IMR-90 (cell line): Measurements from ENCODE around the gene GRM4. TPM values are rescaled to one million over a fixed set of nuclear protein-coding genes. Genes with fewer than 3 reads are reported as not detected.

ENCODE experiments used
- ATAC-seq: fragments of 200-7000 bp; cut with Tn5 transposase; 2 replicates; pipeline ENCODE4 v1.9.1; 2020; ENCODE audit warnings: low read depth, mild to moderate bottlenecking, moderate library complexity
- BruUV-seq: library from RNA; stranded (reverse); fragments of 400-500 nt; replicated peaks from 2 replicates; lab custom pipeline; 2021; lab: Mats Ljungman, UMichigan
- CTCF ChIA-PET: fragments of 300-600 bp; formaldehyde crosslinking; extraction: SDS; loops from one replicate; lab custom pipeline; 2021; ENCODE audit warnings: antibody characterized with exemption; lab: Yijun Ruan, JAX
- POLR2A ChIA-PET: fragments of 300-600 bp; sonication (Branson Sonifier 250); formaldehyde crosslinking; loops from one replicate; lab custom pipeline; 2022; ENCODE audit warnings: antibody characterized with exemption; ENCODE audit not compliant: unreplicated experiment; lab: Charles Lee
- DNase-seq: peaks from one replicate; pipeline ENCODE4 v3.0.0; 2013
- H2AFZ ChIP-seq: replicated peaks from 2 replicates; pipeline ENCODE3; 2013; ENCODE audit warnings: low read length, mild to moderate bottlenecking; ENCODE audit not compliant: poor library complexity
- H2AK5ac ChIP-seq: 2 replicates; pipeline ENCODE4 v1.6.1; 2013; ENCODE audit warnings: low read depth, low read length, inconsistent platforms
- H2AK9ac ChIP-seq: replicated peaks from 2 replicates; pipeline ENCODE3; 2013; ENCODE audit warnings: mild to moderate bottlenecking, low read depth, low read length, moderate library complexity; ENCODE audit not compliant: poor library complexity
- H2BK120ac ChIP-seq: 2 replicates; pipeline ENCODE4 v1.6.1; 2013; ENCODE audit warnings: low read depth, low read length, inconsistent platforms
- H2BK15ac ChIP-seq: 3 replicates; pipeline ENCODE4 v1.6.1; 2013; ENCODE audit warnings: low read depth, low read length, inconsistent platforms
- H2BK20ac ChIP-seq: 2 replicates; pipeline ENCODE4 v1.6.1; 2013; ENCODE audit warnings: low read depth, mild to moderate bottlenecking, inconsistent platforms, low read length, moderate library complexity
- H2BK5ac ChIP-seq: 2 replicates; pipeline ENCODE4 v1.6.1; 2013; ENCODE audit warnings: mild to moderate bottlenecking, low read depth, low read length, inconsistent platforms; ENCODE audit not compliant: poor library complexity, severe bottlenecking
- H3K14ac ChIP-seq: replicated peaks from 2 replicates; pipeline ENCODE4 v1.6.1; 2013; ENCODE audit warnings: low read depth, low read length, inconsistent platforms
- H3K18ac ChIP-seq: 2 replicates; pipeline ENCODE4 v1.6.1; 2013; ENCODE audit warnings: low read depth, low read length, control low read depth
- H3K23ac ChIP-seq: 2 replicates; pipeline ENCODE4 v1.6.1; 2013; ENCODE audit warnings: low read depth, low read length, inconsistent platforms
- H3K27ac ChIP-seq: 2 replicates; pipeline ENCODE4 v1.5.1; 2013; ENCODE audit warnings: mild to moderate bottlenecking, control low read depth, low read length; ENCODE audit not compliant: insufficient read depth
- H3K27me3 ChIP-seq: 2 replicates; pipeline ENCODE4 v1.6.1; 2013; ENCODE audit warnings: low read length; ENCODE audit not compliant: control insufficient read depth, insufficient read depth
- H3K36me3 ChIP-seq: 2 replicates; pipeline ENCODE4 v1.6.1; 2013; ENCODE audit warnings: low read length, mixed read lengths; ENCODE audit not compliant: control insufficient read depth, insufficient read depth
- H3K4ac ChIP-seq: 2 replicates; pipeline ENCODE4 v1.6.1; 2013; ENCODE audit warnings: low read depth, low read length, inconsistent platforms
- H3K4me1 ChIP-seq: 2 replicates; pipeline ENCODE4 v1.6.1; 2013; ENCODE audit warnings: low read length, mixed read lengths; ENCODE audit not compliant: control insufficient read depth, insufficient read depth
- H3K4me2 ChIP-seq: 2 replicates; pipeline ENCODE4 v1.6.1; 2013; ENCODE audit warnings: low read depth, mild to moderate bottlenecking, control low read depth, low read length, moderate library complexity
- H3K4me3 ChIP-seq: 2 replicates; pipeline ENCODE4 v1.5.1; 2013; ENCODE audit warnings: low read depth, mild to moderate bottlenecking, control low read depth, low read length, moderate library complexity; ENCODE audit not compliant: insufficient read depth
- H3K56ac ChIP-seq: 2 replicates; pipeline ENCODE4 v1.6.1; 2013; ENCODE audit warnings: low read length, inconsistent platforms; ENCODE audit not compliant: insufficient read depth; ENCODE audit errors: extremely low read depth
- H3K79me1 ChIP-seq, 2 experiments: 2 replicates each; pipeline ENCODE4 v1.6.1; 2013; ENCODE audit warnings: low read length in 2 of 2, inconsistent platforms in 1 of 2, low read depth in 1 of 2
- H3K9ac ChIP-seq: 2 replicates; pipeline ENCODE4 v1.6.1; 2013; ENCODE audit warnings: low read depth, low read length, control low read depth
- H3K9me1 ChIP-seq: 2 replicates; pipeline ENCODE4 v1.6.1; 2013; ENCODE audit warnings: low read length, inconsistent platforms; ENCODE audit not compliant: insufficient read depth
- H3K9me3 ChIP-seq: 2 replicates; pipeline ENCODE4 v1.6.1; 2013; ENCODE audit warnings: low read length; ENCODE audit not compliant: control insufficient read depth, insufficient read depth
- H4K20me1 ChIP-seq: 2 replicates; pipeline ENCODE4 v1.6.1; 2013; ENCODE audit warnings: low read length, inconsistent platforms; ENCODE audit not compliant: insufficient read depth
- H4K5ac ChIP-seq: 2 replicates; pipeline ENCODE4 v1.6.1; 2013; ENCODE audit warnings: mild to moderate bottlenecking, low read depth, low read length, control low read depth
- H4K8ac ChIP-seq, 2 experiments: 2 replicates each; pipeline ENCODE4 v1.6.1; 2013; ENCODE audit warnings: low read depth in 2 of 2, low read length in 2 of 2, control low read depth in 1 of 2, inconsistent platforms in 1 of 2
- H4K91ac ChIP-seq: 2 replicates; pipeline ENCODE4 v1.6.1; 2013; ENCODE audit warnings: low read depth, low read length, inconsistent platforms; ENCODE audit not compliant: insufficient read depth
- CHD1 ChIP-seq: IDR thresholded peaks from 2 replicates; pipeline ENCODE4 v1.6.1; 2012; ENCODE audit warnings: low read depth, low read length, improper control_type of control experiment
- MAFK ChIP-seq: IDR thresholded peaks from 2 replicates; pipeline ENCODE4 v1.6.1; 2012; ENCODE audit warnings: low read depth, low read length, improper control_type of control experiment
- MXI1 ChIP-seq: IDR thresholded peaks from 2 replicates; pipeline ENCODE4 v1.6.1; 2012; ENCODE audit warnings: low read depth, mild to moderate bottlenecking, low read length, moderate library complexity, borderline replicate concordance
- NFE2L2 ChIP-seq: fragments of 150-350 bp; IDR thresholded peaks from 2 replicates; pipeline ENCODE4 v1.6.1; 2016; ENCODE audit warnings: low read depth, mild to moderate bottlenecking, low read length
- POLR2A ChIP-seq: IDR thresholded peaks from 2 replicates; pipeline ENCODE4 v1.6.1; 2012; ENCODE audit warnings: mild to moderate bottlenecking, low read depth, low read length
- RAD21 ChIP-seq: IDR thresholded peaks from 2 replicates; pipeline ENCODE4 v1.6.1; 2012; ENCODE audit warnings: low read length, improper control_type of control experiment
- RCOR1 ChIP-seq: IDR thresholded peaks from 2 replicates; pipeline ENCODE4 v1.6.1; 2012; ENCODE audit warnings: mild to moderate bottlenecking, low read length, improper control_type of control experiment; ENCODE audit not compliant: insufficient replicate concordance
- SMC3 ChIP-seq: fragments of 150-350 bp; IDR thresholded peaks from 2 replicates; pipeline ENCODE4 v1.6.1; 2016; ENCODE audit warnings: low read depth, mild to moderate bottlenecking, antibody characterized with exemption, low read length, moderate library complexity
- WGBS, 2 experiments: methylation state at CpG; one replicate each; pipeline versions ENCODE4 v1.1.5 to v1.1.7; 2013; ENCODE audit warnings: missing lambda C conversion rate in 2 of 2; ENCODE audit not compliant: insufficient read length in 1 of 2; ENCODE audit errors: extremely low coverage in 2 of 2; 5-methylcytosine and 5-hydroxymethylcytosine counted together
- dilution Hi-C: fragments of 300-500 bp; cut with HindIII; formaldehyde crosslinking; loops from one replicate; pipeline ENCODE4 v1.14.3; 2018; ENCODE audit warnings: low sequenced_read_pairs; ENCODE audit not compliant: unreplicated experiment
- in situ Hi-C: fragments of 300-500 bp; cut with MboI; formaldehyde crosslinking; loops from 3 replicates; pipeline ENCODE4 v1.14.3; 2019; ENCODE audit warnings: low sequenced_read_pairs, inconsistent platforms, mixed read lengths
- intact Hi-C: fragments of 100-400 bp; cut with micrococcal nuclease; formaldehyde crosslinking; loops from 2 replicates; pipeline ENCODE4 v1.10.0; 2022
- polyA plus RNA-seq, 3 experiments: library from polyadenylated mRNA; depleted of rRNA; stranded (reverse); fragments of >200 nt; gene quantifications; 2 replicates each; pipeline ENCODE4 v1.2.3, GENCODE V29; 2012; ENCODE audit warnings: low replicate concordance in 1 of 3
- total RNA-seq: library from RNA; depleted of rRNA; stranded (reverse); fragments of >200 nt; gene quantifications from 2 replicates; pipeline ENCODE4 v1.2.3, GENCODE V29; 2012
- TF ChIP-seq, protein P1 (sequence below): fragments of 150-350 bp; IDR thresholded peaks from 2 replicates; pipeline ENCODE4 v1.6.1; 2016; ENCODE audit warnings: low read depth, mild to moderate bottlenecking, low read length, moderate library complexity, borderline replicate concordance

GRM4 gene
- total and polyA plus RNA-seq, 2 of the 4 experiments (the other 2 are of a cell fraction): 0.02 TPM; not detected in 1

DNA sequence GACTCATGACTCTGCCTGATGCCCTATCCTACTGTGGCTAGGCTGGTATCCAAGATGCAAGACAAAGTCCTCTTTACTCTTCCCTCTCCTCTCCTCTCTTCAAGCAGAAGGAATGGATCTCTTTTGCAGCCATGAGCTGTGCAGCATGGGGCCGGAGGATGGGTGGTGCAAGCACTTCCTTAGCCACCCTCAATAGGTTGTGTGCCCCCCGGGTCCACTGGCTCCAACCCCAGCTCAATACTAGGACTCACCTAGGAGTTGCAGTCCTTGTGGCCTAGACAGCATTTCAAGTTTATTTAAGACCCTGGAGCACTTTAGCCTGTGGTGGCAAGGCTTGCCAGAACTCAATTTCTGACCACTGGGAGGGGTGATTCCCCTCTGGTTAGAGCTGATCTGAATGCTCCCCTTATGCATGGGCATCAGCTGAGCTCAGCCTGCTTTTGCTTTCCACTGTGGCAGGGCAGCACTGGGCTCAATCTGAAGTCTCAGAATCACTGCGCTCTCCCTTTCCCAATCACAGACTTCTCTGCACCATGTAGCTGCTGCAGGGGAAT lies 29.0 kb upstream of the GRM4 start:
- TF ChIP-seq RAD21 (no peak), SMC3 (no peak), RCOR1 (no peak), POLR2A (no peak), NFE2L2 (no peak), MAFK (no peak), CHD1 (no peak), MXI1 (no peak)
- TF ChIP-seq, protein P1, sequence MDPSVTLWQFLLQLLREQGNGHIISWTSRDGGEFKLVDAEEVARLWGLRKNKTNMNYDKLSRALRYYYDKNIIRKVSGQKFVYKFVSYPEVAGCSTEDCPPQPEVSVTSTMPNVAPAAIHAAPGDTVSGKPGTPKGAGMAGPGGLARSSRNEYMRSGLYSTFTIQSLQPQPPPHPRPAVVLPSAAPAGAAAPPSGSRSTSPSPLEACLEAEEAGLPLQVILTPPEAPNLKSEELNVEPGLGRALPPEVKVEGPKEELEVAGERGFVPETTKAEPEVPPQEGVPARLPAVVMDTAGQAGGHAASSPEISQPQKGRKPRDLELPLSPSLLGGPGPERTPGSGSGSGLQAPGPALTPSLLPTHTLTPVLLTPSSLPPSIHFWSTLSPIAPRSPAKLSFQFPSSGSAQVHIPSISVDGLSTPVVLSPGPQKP: no peak
- no TSS peak for BruUV-seq
- Histone ChIP-seq H2BK15ac (no peak overlapping the region), H4K91ac (no peak overlapping the region), H3K18ac (no peak overlapping the region), H3K4me1 (no peaks in the 10 kb centered on the region), H4K20me1 (no peaks in the 10 kb centered on the region), H3K27me3 (peaks cover 14% of the 10 kb centered on the region), H3K9ac (no peak overlapping the region), H2BK120ac (no peak overlapping the region), H3K79me1 (no peaks in the 10 kb centered on the region), H2AK5ac (no peak overlapping the region), H3K4me3 (no peak overlapping the region), H4K8ac (no peak overlapping the region), H3K4me2 (no peak overlapping the region), H3K9me1 (no peaks in the 10 kb centered on the region), H3K9me3 (no peaks in the 10 kb centered on the region), H2BK20ac (no peak overlapping the region), H2BK5ac (no peak overlapping the region), H2AFZ (no peak overlapping the region), H3K4ac (no peak overlapping the region), H3K23ac (no peak overlapping the region), H3K36me3 (no peaks in the 10 kb centered on the region), H3K14ac (no peak overlapping the region), H3K27ac (no peak overlapping the region), H4K5ac (no peak overlapping the region), H2AK9ac (no peak overlapping the region), H3K56ac (no peak overlapping the region)
- DNase-seq (no peak), ATAC-seq (no peak)
- dilution Hi-C loops: no loop called here
- CTCF ChIA-PET: no interaction called here
- intact Hi-C loops: no loop called here
- no CpG with 5 or more reads among the region's 3 CpGs for WGBS, 2 experiments
- in situ Hi-C loops: loop anchor here (25.0 kb wide), 1 partner anchor 962 kb away; the partner anchor contains the start of gene TCP11
- POLR2A ChIA-PET: no interaction called here
